Fibroblast of pulmonary artery (primary cell): ENCODE measurements around the gene SRCIN1.

Experiments
- DNase-seq: peaks from one replicate; pipeline ENCODE4 v3.0.0-alpha.2; 2010; ENCODE audit warnings: low read depth
- H3K4me3 ChIP-seq: replicated peaks from 2 replicates; pipeline ENCODE4 v1.5.1; 2011; ENCODE audit warnings: low read depth, mild to moderate bottlenecking, control low read depth, low read length, moderate library complexity
- CTCF ChIP-seq: IDR thresholded peaks from 2 replicates; pipeline ENCODE4 v1.5.1; 2011; ENCODE audit warnings: mild to moderate bottlenecking, control low read depth, low read length, inconsistent platforms; ENCODE audit errors: missing control alignments

The SRCIN1 gene

DNA sequence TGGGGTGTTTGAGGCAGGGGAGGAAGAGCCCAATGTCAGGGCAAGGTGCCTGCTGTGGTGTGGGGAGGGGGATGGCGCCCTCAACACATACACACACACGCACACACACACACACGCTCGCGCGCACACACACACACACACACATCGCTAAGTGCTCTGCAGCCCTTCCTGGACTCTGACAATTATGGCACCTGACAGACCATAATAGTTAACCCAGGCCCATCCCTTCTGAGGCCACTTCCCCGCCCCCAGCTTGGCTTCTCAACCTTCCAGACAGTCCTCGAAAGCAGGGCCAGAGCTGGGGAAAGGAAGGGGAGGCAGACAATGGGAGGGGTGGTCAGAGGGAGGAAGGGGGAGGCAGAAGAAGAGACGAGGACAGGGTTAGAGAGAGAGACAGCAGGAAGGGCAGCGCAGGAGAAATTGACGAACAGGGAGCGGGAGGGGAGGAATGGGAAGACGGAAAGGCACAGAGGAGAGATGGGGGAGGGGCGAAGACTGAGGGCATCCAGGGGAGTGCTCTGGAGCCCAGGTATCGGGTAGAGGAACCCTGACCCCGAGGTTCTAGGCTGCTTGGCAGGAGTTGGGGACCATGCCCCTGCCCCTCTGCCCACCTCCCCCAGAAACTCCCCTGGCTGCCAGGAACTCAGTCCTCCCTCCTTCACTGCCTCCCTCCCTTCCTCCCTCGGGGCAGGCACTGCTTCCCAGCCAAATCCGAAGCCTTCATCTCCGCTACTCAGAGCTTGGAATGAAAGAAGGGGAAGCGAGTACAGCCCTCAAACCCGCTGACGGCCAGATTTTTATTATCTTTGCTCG is 4.0 kb downstream of the SRCIN1 start:
- H3K4me3 ChIP-seq = no peak overlapping the region
- TF ChIP-seq CTCF = no peak
- no peak for DNase-seq

DNA sequence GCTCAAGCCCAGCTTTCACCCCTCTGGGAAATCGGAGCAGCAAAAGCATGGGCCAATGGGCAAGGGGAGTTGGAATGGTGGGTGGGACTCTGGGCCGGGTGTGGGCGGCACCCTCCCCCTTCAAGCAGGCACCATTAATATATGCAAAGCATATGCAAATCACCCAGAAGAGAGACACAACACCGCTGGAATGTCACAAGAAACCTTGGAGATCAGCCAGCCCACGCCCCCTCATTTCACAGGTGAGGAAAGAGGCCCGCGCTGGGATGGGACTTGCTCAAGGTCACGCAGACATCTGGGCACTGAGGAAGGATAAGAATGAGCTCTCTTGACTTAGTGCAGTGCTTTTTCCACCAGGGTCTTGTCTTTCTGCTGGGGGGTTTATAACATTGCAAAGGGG is 4.8 kb downstream of the SRCIN1 start:
- no peak for TF ChIP-seq CTCF
- DNase-seq = no peak
- no peak overlapping the region for H3K4me3 ChIP-seq

- TF ChIP-seq CTCF = no peak
These were observed 5.3 kb downstream of the SRCIN1 start for GRCh38 chr17:38600416-38600815.

DNA sequence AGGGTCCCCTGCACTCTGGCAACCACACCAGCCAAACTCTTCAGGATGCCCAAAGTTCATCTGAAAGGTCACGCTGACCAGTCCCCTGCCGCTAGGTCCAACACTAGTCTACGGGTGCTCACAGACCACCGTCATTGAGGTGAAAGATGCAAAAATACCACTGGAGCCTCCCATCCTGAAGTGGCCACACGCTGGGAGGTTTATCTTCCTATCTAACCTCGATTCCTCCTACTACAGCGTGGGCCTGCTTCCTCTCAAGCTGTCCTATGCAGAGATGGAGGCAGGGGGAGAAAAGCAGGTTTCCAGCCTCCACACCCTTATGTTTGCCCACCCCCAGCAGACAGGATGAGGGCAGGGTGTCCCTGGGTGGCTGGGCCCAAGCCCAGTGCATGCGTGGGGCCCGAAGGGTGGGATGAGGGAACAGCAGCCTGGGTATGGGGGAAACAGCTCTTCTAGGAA is 6.3 kb downstream of the SRCIN1 start:
- no peak for TF ChIP-seq CTCF
- no peak overlapping the region for H3K4me3 ChIP-seq
- no peak for DNase-seq

More at GRCh38 chr17:38600416-38600815, 5.3 kb downstream of the SRCIN1 start:
- H3K4me3 ChIP-seq = no peak overlapping the region
- DNase-seq = no peak

DNA sequence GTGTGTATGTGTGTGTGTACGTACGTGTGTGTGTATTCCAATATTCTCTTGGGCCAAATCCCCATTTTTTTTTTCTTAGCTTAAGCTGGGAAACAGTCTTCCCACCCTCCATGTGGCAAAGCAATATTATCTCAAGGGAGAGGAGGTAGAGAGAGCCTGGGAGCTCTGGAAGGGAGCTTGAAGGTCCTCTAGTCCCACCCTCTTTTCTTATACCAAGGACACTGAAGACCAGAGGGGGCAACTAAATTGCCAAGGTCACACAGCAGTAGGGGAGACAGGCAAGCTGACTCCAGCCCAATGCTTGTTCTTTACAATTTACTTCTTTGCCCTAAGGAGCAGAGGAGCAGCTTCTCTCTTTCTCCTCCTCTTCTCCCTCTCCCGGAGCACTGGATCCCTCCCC is 6.8 kb downstream of the SRCIN1 start:
- no peak for TF ChIP-seq CTCF

DNA sequence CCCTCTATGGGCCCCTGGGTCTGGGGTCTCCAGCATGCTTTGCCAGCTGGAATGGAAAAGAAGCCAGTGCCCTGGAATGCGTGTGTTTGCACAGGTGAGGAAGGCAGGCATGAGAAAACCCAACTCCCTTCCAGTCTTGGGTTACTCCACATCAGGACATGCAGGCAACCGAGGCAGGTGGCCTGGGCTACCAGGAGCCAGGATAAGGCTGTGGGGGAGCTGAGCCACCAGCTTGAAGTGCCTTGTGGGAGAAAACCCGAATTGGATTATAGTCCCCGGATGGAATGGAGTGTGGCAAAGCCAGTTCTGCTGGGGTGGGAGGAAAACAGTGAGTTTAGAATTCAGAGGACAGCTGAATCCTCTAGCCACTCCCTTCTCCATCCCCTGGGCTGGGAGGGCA is 7.2 kb downstream of the SRCIN1 start:
- DNase-seq = peak; percentile 76
- no peak overlapping the region for H3K4me3 ChIP-seq
- TF ChIP-seq CTCF = no peak

More for the DNA sequence above, 6.8 kb downstream of the SRCIN1 start:
- no peak overlapping the region for H3K4me3 ChIP-seq
- no peak for DNase-seq

DNA sequence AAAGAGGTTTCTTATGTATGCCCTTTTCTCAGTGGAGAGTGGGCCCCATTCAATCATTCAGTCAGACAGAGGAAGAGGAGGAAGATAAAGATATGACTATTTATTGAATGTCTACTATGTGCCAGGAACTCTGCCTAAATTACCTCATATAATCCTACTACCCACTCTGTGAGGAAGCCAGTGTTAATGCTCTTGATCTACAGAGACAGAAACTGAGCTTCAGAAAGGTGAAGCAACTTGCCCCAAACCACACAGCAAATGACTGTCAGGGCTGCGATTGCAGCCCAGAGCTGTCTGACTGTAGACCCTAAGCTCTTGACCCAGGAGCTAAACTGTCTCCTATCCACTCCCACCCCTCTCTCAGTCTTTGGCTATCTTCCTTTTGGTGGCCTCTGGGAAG is 8.4 kb downstream of the SRCIN1 start:
- no peak for DNase-seq
- H3K4me3 ChIP-seq = no peak overlapping the region
- TF ChIP-seq CTCF = no peak
